ENCODE data around the gene LUZP2.

GRCh38 chr11:24944891-24945290 is 448.0 kb downstream of the LUZP2 start:
- TF ChIP-seq POLR2AphosphoS5 (IDR thresholded peaks at IDR 0.05) (no peak), CTCF (IDR thresholded peaks at IDR 0.05) (no peak)
